Esophagus squamous epithelium (tissue), 5 donors: Measurements from ENCODE around the gene PCNT. TPM values are rescaled to one million over a fixed set of nuclear protein-coding genes. Genes with fewer than 3 reads are reported as not detected.

ENCODE experiments used
- DNase-seq: peaks from one replicate; lab custom pipeline; 2025; lab: John Stamatoyannopoulos, UW
- H3K27ac ChIP-seq, 4 donors: fragments of 200-600 bp; sonication (generic); one replicate each; pipeline ENCODE4 v1.5.1; 2016 to 2019; ENCODE audit warnings: mild to moderate bottlenecking in 1 of 4
- H3K27me3 ChIP-seq, 4 donors: fragments of 200-600 bp; sonication (generic); 1 replicate in 3 of 4; 2 replicates in 1 of 4; pipeline versions ENCODE4 v1.5.1 to v1.6.0; 2017 to 2021; ENCODE audit warnings: antibody characterized with exemption in 1 of 4
- H3K36me3 ChIP-seq, 3 donors: fragments of 200-600 bp; sonication (generic); one replicate each; pipeline ENCODE4 v1.5.1; 2016 to 2019
- H3K4me1 ChIP-seq, 3 donors: fragments of 200-600 bp; sonication (generic); one replicate each; pipeline ENCODE4 v1.5.1; 2017 to 2019
- H3K4me3 ChIP-seq, 4 donors: fragments of 200-600 bp; sonication (generic); 1 replicate in 3 of 4; 2 replicates in 1 of 4; pipeline ENCODE4 v1.5.1; 2016 to 2019; ENCODE audit warnings: mild to moderate bottlenecking in 2 of 4, moderate library complexity in 1 of 4
- H3K9me3 ChIP-seq, 3 donors: fragments of 200-600 bp; sonication (generic); one replicate each; pipeline ENCODE4 v1.5.1; 2016 to 2019
- POLR2A ChIP-seq, 4 donors: fragments of 450-650 bp; IDR thresholded peaks; one replicate each; pipeline ENCODE4 v1.6.1; 2017; ENCODE audit warnings: antibody characterized with exemption in 4 of 4, mild to moderate bottlenecking in 4 of 4, moderate library complexity in 3 of 4
- WGBS, 2 donors: methylation state at CpG; one replicate each; pipeline ENCODE4 v1.1.5; 2018; 5-methylcytosine and 5-hydroxymethylcytosine counted together
- intact Hi-C: fragments of 100-400 bp; cut with DNase I; formaldehyde crosslinking; loops from one replicate; pipeline ENCODE4 v1.15.0; 2022
- total RNA-seq, 4 donors: library from RNA; depleted of rRNA; stranded (reverse); fragments of >200 nt; gene quantifications; one replicate each; pipeline ENCODE4 v1.1.0, GENCODE V29; 2016
- TF ChIP-seq, protein P1 (sequence below), 6 experiments: fragments of 450-650 bp in 4 of 6; fragments of 200-600 bp in 2 of 6; sonication (generic) in 2 of 6; IDR thresholded peaks; one replicate each; pipeline ENCODE4 v1.5.1; 2016 to 2019; ENCODE audit warnings: antibody characterized with exemption in 6 of 6, mild to moderate bottlenecking in 4 of 6, moderate library complexity in 4 of 6
- donor health status: DM: yes; HTN: yes; CAD: no.

The PCNT gene
- total RNA-seq, 4 donors from 2014 or later: 26.8 to 38.7 (median 29.9) TPM

DNA sequence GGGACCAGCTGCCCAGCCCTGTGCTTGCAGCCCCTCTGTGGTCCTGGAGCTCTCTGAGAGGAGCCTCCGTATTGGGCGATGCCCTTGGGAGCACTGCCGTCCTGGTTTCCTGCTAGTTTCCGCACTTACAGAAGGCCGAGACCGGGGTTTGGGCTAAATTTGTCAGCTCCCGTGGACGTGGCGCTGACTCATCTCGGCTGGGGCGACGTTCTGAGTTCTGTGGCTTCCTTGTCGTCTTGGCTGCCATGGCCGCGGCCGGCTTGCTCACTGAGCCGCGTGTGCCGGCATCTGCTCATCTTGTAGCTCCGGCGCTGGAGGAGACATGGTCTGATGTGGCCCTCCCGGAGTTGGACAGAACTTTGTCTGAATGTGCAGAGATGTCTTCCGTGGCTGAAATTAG, 64.9 kb downstream of the PCNT start:
- 73 to 93% methylated on average over 4 to 10 of the region's 23 CpGs for WGBS, 2 donors
- Histone ChIP-seq H3K9me3 (no peaks in the 10 kb centered on the region), H3K4me1 (peaks cover 0 to 7% (median 5%) of the 10 kb centered on the region in 3 donors), H3K27me3 (no peaks in the 10 kb centered on the region), H3K4me3 (no peak overlapping the region), H3K27ac (no peak overlapping the region), H3K36me3 (peaks cover 23 to 98% (median 24%) of the 10 kb centered on the region in 3 donors)
- intact Hi-C loops: no loop called here
- no peak for DNase-seq
- no peak for TF ChIP-seq POLR2A (IDR thresholded peaks at IDR 0.05)
- TF ChIP-seq, protein P1, sequence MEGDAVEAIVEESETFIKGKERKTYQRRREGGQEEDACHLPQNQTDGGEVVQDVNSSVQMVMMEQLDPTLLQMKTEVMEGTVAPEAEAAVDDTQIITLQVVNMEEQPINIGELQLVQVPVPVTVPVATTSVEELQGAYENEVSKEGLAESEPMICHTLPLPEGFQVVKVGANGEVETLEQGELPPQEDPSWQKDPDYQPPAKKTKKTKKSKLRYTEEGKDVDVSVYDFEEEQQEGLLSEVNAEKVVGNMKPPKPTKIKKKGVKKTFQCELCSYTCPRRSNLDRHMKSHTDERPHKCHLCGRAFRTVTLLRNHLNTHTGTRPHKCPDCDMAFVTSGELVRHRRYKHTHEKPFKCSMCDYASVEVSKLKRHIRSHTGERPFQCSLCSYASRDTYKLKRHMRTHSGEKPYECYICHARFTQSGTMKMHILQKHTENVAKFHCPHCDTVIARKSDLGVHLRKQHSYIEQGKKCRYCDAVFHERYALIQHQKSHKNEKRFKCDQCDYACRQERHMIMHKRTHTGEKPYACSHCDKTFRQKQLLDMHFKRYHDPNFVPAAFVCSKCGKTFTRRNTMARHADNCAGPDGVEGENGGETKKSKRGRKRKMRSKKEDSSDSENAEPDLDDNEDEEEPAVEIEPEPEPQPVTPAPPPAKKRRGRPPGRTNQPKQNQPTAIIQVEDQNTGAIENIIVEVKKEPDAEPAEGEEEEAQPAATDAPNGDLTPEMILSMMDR (IDR thresholded peaks at IDR 0.05): no peak

DNA sequence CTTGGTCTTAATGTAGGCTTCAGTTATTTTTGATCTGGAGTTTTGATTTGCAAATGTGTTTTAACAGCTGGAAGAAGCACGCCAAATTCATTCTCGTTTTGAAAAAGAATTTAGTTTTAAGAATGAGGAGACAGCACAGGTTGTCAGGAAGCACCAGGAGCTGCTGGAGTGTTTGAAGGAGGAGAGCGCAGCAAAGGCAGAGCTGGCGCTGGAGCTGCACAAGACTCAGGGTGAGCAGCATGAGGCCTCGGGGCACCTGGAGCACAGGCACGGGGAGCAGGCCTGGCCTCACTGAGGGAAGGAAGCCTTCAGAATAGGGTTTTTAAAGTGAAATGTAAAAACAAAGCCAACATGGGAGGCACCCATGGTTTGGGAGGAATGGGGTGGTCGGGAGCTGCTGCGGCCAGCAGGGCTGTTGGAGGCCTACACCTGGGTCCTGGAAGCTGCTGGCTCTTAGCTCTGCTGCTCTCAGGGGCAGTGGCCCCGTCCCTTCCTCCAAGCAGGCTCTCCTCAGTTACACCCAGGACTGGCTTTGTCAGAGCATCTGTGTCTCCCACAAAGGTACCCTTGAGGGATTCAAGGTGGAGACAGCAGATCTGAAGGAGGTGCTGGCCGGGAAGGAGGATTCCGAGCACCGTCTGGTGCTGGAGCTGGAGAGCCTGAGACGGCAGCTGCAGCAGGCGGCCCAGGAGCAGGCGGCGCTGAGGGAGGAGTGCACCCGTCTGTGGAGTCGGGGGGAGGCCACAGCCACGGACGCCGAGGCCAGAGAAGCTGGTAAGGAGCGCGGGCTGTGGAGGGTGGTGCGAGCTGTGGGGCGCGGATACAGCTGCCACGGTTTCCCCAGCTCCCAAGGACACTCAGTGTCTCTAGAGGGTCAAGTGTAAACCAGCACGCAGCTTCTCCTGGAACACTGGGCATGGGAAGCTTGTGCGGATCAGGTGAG, 66.9 kb downstream of the PCNT start:
- Histone ChIP-seq H3K9me3 (no peaks in the 10 kb centered on the region), H3K4me1 (peaks cover 0 to 7% (median 5%) of the 10 kb centered on the region in 3 donors), H3K36me3 (peaks cover 20 to 98% (median 20%) of the 10 kb centered on the region in 3 donors), H3K27me3 (no peaks in the 10 kb centered on the region), H3K4me3 (no peak overlapping the region), H3K27ac (no peak overlapping the region)
- TF ChIP-seq POLR2A (IDR thresholded peaks at IDR 0.05): no peak
- TF ChIP-seq, protein P1 (IDR thresholded peaks at IDR 0.05): no peak
- 90 to 92% methylated on average over 18 to 25 of the region's 29 CpGs for WGBS, 2 donors
- DNase-seq: no peak
- intact Hi-C loops: no loop called here

DNA sequence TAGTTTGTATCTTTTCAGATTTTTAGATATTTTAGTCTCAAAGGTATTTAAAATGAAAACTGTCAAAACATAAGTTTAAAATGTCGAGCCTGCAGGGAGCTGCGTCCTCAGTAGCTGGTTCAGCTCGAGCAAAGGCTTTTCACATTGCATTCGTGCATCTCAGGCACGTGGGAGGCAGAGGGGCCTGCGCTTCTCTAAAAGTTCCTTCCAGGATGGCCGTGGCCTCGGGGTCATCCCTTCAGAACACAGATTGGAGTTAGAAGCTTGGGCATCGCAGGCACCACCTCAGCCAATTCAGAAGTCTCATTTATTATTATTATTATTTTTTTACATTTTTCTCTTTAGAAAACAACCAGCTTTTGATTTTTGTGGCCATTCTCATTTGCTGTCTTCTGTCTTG, 67.8 kb downstream of the PCNT start:
- Histone ChIP-seq H3K27ac (no peak overlapping the region), H3K4me1 (peaks cover 0 to 7% (median 5%) of the 10 kb centered on the region in 3 donors), H3K36me3 (peaks cover 11 to 98% (median 13%) of the 10 kb centered on the region in 3 donors), H3K9me3 (no peaks in the 10 kb centered on the region), H3K27me3 (no peaks in the 10 kb centered on the region), H3K4me3 (no peak overlapping the region)
- TF ChIP-seq, protein P1 (IDR thresholded peaks at IDR 0.05): no peak
- TF ChIP-seq POLR2A (IDR thresholded peaks at IDR 0.05): no peak
- WGBS, 2 donors: 88 to 89% methylated on average over 9 of the region's 9 CpGs
- intact Hi-C loops: no loop called here
- DNase-seq: no peak

DNA sequence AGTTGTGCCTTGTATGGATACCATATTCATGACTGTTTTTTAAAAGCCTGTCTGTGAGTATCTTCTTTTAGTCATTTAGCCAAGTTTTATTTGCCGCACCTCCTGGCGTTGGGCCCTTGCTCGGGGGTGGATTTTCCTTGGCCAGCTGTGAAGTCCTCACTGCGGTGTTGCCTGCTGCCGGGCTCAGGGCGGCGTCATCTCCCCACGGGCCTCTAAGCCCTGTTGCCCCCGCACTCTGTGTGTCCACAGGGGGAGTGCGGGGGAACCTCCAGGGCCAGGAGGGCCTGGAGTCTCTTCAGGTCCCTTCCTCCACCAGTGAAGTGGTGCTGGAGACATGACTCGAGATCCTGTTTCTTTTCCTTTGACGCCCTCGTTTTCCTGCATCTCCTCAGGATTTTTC, 69.0 kb downstream of the PCNT start:
- no peak for TF ChIP-seq POLR2A (IDR thresholded peaks at IDR 0.05)
- TF ChIP-seq, protein P1 (IDR thresholded peaks at IDR 0.05): no peak
- DNase-seq: no peak
- Histone ChIP-seq H3K4me3 (no peak overlapping the region), H3K27me3 (no peaks in the 10 kb centered on the region), H3K27ac (no peak overlapping the region), H3K9me3 (no peaks in the 10 kb centered on the region), H3K4me1 (peaks cover 0 to 7% (median 5%) of the 10 kb centered on the region in 3 donors), H3K36me3 (peaks cover 11 to 98% (median 19%) of the 10 kb centered on the region in 3 donors)
- intact Hi-C loops: no loop called here
- 34 to 50% methylated on average over 8 to 12 of the region's 13 CpGs for WGBS, 2 donors

DNA sequence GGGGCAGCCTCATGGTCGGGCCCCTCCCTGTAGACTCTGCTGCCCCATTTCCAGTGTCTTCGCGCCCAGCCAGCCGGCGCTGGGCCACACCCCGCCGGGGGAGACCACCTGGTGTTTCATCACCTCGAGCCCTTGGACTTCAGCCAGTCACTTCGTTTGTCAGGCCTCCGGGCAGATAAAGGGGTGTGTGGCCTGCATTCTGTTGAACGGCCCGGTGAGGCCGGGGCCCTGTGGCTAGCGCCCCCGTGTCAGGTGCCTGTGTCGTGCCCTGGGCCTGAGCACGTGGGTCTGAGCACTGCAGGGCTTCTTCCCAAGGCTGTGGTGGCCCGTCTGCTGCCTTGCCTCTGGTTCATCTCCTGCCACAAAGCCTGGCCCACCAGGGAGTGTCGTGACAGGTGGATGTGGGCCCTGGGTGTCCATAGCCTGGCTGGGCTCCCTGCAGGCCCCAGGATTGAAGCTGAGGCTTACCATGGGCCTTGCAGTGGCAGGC, 69.5 kb downstream of the PCNT start:
- DNase-seq: no peak
- no peaks in the 10 kb centered on the region for H3K9me3 ChIP-seq
- 78 to 88% methylated on average over 4 to 6 of the region's 19 CpGs for WGBS, 2 donors
- peaks cover 0 to 7% (median 5%) of the 10 kb centered on the region in 3 donors for H3K4me1 ChIP-seq
- no peaks in the 10 kb centered on the region for H3K27me3 ChIP-seq
- no peak for TF ChIP-seq POLR2A (IDR thresholded peaks at IDR 0.05)
- TF ChIP-seq, protein P1 (IDR thresholded peaks at IDR 0.05): no peak
- no peak overlapping the region for H3K27ac ChIP-seq
- H3K4me3 ChIP-seq: no peak overlapping the region
- intact Hi-C loops: no loop called here
- H3K36me3 ChIP-seq: peaks cover 15 to 98% (median 23%) of the 10 kb centered on the region in 3 donors
